ENCODE results near the gene RGL3.
"Not testable (repeated sequence)": the region's sequence is repeated elsewhere in the genome, so short reads cannot be mapped to it uniquely, and the experiment has no call there.

Gene RGL3

GRCh38 chr19:11418549-11419506 is at the start of gene RGL3:
RGL3 (minus strand) TSS chr19:11419314; CDS start chr19:11419278, 36 bp downstream.
- WGBS (ENCODE audit: insufficient coverage, insufficient read length): no CpG with 5 or more reads among the region's 72 CpGs
- Histone ChIP-seq H3K27ac (ENCODE audit: low read length) (no peak within 1 kb of the TSS), H3K9me3 (ENCODE audit: control insufficient read depth, insufficient read depth, low read length) (no peaks in the 10 kb centered on the region), H3K4me3 (ENCODE audit: low read length) (peak within 1 kb of the TSS; percentile 62; the same call in 1 of the 2 replicates), H3K27me3 (ENCODE audit: control insufficient read depth, insufficient read depth, low read length) (no peaks in the 10 kb centered on the region), H3K4me1 (ENCODE audit: control insufficient read depth, insufficient read depth, low read length) (peaks cover 2% of the 10 kb centered on the region), H3K36me3 (ENCODE audit: control insufficient read depth, insufficient read depth, low read length) (no peaks in the 10 kb centered on the region)
- DNase-seq (ENCODE audit: low read depth, low spot score): peak; percentile 89

- H3K9me3 ChIP-seq (ENCODE audit: control insufficient read depth, insufficient read depth, low read length); H3K4me3 ChIP-seq (ENCODE audit: low read length); H3K27me3 ChIP-seq (ENCODE audit: control insufficient read depth, insufficient read depth, low read length); H3K27ac ChIP-seq (ENCODE audit: low read length); DNase-seq (ENCODE audit: low read depth, low spot score); H3K36me3 ChIP-seq (ENCODE audit: control insufficient read depth, insufficient read depth, low read length): not testable (repeated sequence)
- WGBS (ENCODE audit: insufficient coverage, insufficient read length): no CpG with 5 or more reads among the region's 8 CpGs
- H3K4me1 ChIP-seq (ENCODE audit: control insufficient read depth, insufficient read depth, low read length): peaks cover 11% of the 10 kb centered on the region
Measured at GRCh38 chr19:11468266-11468845, 49.2 kb upstream of the RGL3 start.

- Histone ChIP-seq H3K27me3 (ENCODE audit: control insufficient read depth, insufficient read depth, low read length) (no peaks in the 10 kb centered on the region), H3K27ac (ENCODE audit: low read length) (no peak overlapping the region), H3K4me3 (ENCODE audit: low read length) (no peak overlapping the region), H3K36me3 (ENCODE audit: control insufficient read depth, insufficient read depth, low read length) (no peaks in the 10 kb centered on the region), H3K4me1 (ENCODE audit: control insufficient read depth, insufficient read depth, low read length) (peaks cover 11% of the 10 kb centered on the region), H3K9me3 (ENCODE audit: control insufficient read depth, insufficient read depth, low read length) (no peaks in the 10 kb centered on the region)
- no peak for DNase-seq (ENCODE audit: low read depth, low spot score)
- no CpG with 5 or more reads among the region's 8 CpGs for WGBS (ENCODE audit: insufficient coverage, insufficient read length)
Measured at GRCh38 chr19:11465600-11465999, 46.5 kb upstream of the RGL3 start.

- Histone ChIP-seq H3K9me3 (ENCODE audit: control insufficient read depth, insufficient read depth, low read length) (no peaks in the 10 kb centered on the region), H3K27me3 (ENCODE audit: control insufficient read depth, insufficient read depth, low read length) (no peaks in the 10 kb centered on the region), H3K4me3 (ENCODE audit: low read length) (no peak overlapping the region), H3K4me1 (ENCODE audit: control insufficient read depth, insufficient read depth, low read length) (peaks cover 11% of the 10 kb centered on the region), H3K36me3 (ENCODE audit: control insufficient read depth, insufficient read depth, low read length) (no peaks in the 10 kb centered on the region), H3K27ac (ENCODE audit: low read length) (no peak overlapping the region)
- DNase-seq (ENCODE audit: low read depth, low spot score): no peak
- 100% methylated on average over 5 of the region's 11 CpGs for WGBS (ENCODE audit: insufficient coverage, insufficient read length)
Measured at GRCh38 chr19:11464333-11465265, 45.5 kb upstream of the RGL3 start.

GRCh38 chr19:11463391-11463790 is 44.3 kb upstream of the RGL3 start:
- H3K9me3 ChIP-seq (ENCODE audit: control insufficient read depth, insufficient read depth, low read length): no peaks in the 10 kb centered on the region
- H3K27ac ChIP-seq (ENCODE audit: low read length): no peak overlapping the region
- H3K27me3 ChIP-seq (ENCODE audit: control insufficient read depth, insufficient read depth, low read length): no peaks in the 10 kb centered on the region
- no peak for DNase-seq (ENCODE audit: low read depth, low spot score)
- peaks cover 11% of the 10 kb centered on the region for H3K4me1 ChIP-seq (ENCODE audit: control insufficient read depth, insufficient read depth, low read length)
- no peak overlapping the region for H3K4me3 ChIP-seq (ENCODE audit: low read length)
- H3K36me3 ChIP-seq (ENCODE audit: control insufficient read depth, insufficient read depth, low read length): no peaks in the 10 kb centered on the region
- whole genome bisulfite sequencing (ENCODE audit: insufficient coverage, insufficient read length): no CpG with 5 or more reads among the region's 12 CpGs

GRCh38 chr19:11461453-11461852 is 42.3 kb upstream of the RGL3 start:
- Histone ChIP-seq H3K27ac (ENCODE audit: low read length) (no peak overlapping the region), H3K27me3 (ENCODE audit: control insufficient read depth, insufficient read depth, low read length) (no peaks in the 10 kb centered on the region), H3K36me3 (ENCODE audit: control insufficient read depth, insufficient read depth, low read length) (no peaks in the 10 kb centered on the region), H3K4me3 (ENCODE audit: low read length) (no peak overlapping the region), H3K4me1 (ENCODE audit: control insufficient read depth, insufficient read depth, low read length) (peaks cover 12% of the 10 kb centered on the region), H3K9me3 (ENCODE audit: control insufficient read depth, insufficient read depth, low read length) (no peaks in the 10 kb centered on the region)
- WGBS (ENCODE audit: insufficient coverage, insufficient read length): no CpG with 5 or more reads among the region's 2 CpGs
- no peak for DNase-seq (ENCODE audit: low read depth, low spot score)

GRCh38 chr19:11460207-11460606 is 41.1 kb upstream of the RGL3 start:
- WGBS (ENCODE audit: insufficient coverage, insufficient read length): no CpG with 5 or more reads among the region's 4 CpGs
- no peaks in the 10 kb centered on the region for H3K36me3 ChIP-seq (ENCODE audit: control insufficient read depth, insufficient read depth, low read length)
- H3K27me3 ChIP-seq (ENCODE audit: control insufficient read depth, insufficient read depth, low read length): no peaks in the 10 kb centered on the region
- H3K4me3 ChIP-seq (ENCODE audit: low read length): no peak overlapping the region
- H3K27ac ChIP-seq (ENCODE audit: low read length): no peak overlapping the region
- H3K4me1 ChIP-seq (ENCODE audit: control insufficient read depth, insufficient read depth, low read length): peaks cover 7% of the 10 kb centered on the region; the same call in 1 of the 2 replicates
- no peaks in the 10 kb centered on the region for H3K9me3 ChIP-seq (ENCODE audit: control insufficient read depth, insufficient read depth, low read length)
- no peak for DNase-seq (ENCODE audit: low read depth, low spot score)

- H3K4me3 ChIP-seq (ENCODE audit: low read length); H3K36me3 ChIP-seq (ENCODE audit: control insufficient read depth, insufficient read depth, low read length); H3K4me1 ChIP-seq (ENCODE audit: control insufficient read depth, insufficient read depth, low read length); H3K9me3 ChIP-seq (ENCODE audit: control insufficient read depth, insufficient read depth, low read length); H3K27me3 ChIP-seq (ENCODE audit: control insufficient read depth, insufficient read depth, low read length); DNase-seq (ENCODE audit: low read depth, low spot score); H3K27ac ChIP-seq (ENCODE audit: low read length): not testable (repeated sequence)
- WGBS (ENCODE audit: insufficient coverage, insufficient read length): no CpG with 5 or more reads among the region's 11 CpGs
Measured at GRCh38 chr19:11458912-11459311, 39.8 kb upstream of the RGL3 start.

- no peak for DNase-seq (ENCODE audit: low read depth, low spot score)
- H3K36me3 ChIP-seq (ENCODE audit: control insufficient read depth, insufficient read depth, low read length): no peaks in the 10 kb centered on the region
- 0 out of 2 replicates have a peak, but pooled peaks cover 1% of the 10 kb centered on the region for H3K4me1 ChIP-seq (ENCODE audit: control insufficient read depth, insufficient read depth, low read length)
- H3K27me3 ChIP-seq (ENCODE audit: control insufficient read depth, insufficient read depth, low read length): no peaks in the 10 kb centered on the region
- no CpG with 5 or more reads among the region's 19 CpGs for WGBS (ENCODE audit: insufficient coverage, insufficient read length)
- H3K4me3 ChIP-seq (ENCODE audit: low read length): no peak overlapping the region
- H3K27ac ChIP-seq (ENCODE audit: low read length): no peak overlapping the region
- H3K9me3 ChIP-seq (ENCODE audit: control insufficient read depth, insufficient read depth, low read length): no peaks in the 10 kb centered on the region
Measured at GRCh38 chr19:11458236-11458900, 39.3 kb upstream of the RGL3 start.

All from iPS DF 6.9 (cell line).